T-helper 17 cell (primary cell): ENCODE data around the gene ETV3. TPM values are rescaled to one million over a fixed set of nuclear protein-coding genes. Genes with fewer than 3 reads are reported as not detected.

ENCODE experiments used
- ATAC-seq: fragments of 150-1000 bp; cut with Tn5 transposase; 2 replicates; pipeline ENCODE4 v1.10.0; 2021; ENCODE audit warnings: mild to moderate bottlenecking, moderate library complexity
- DNase-seq, 3 donors: peaks; one replicate each; pipeline versions ENCODE4 v3.0.0 to v3.0.0-alpha.2; 2020 to 2021
- H3K9me3 ChIP-seq: one replicate; pipeline ENCODE4 v1.7.0; 2013; ENCODE audit warnings: low read length, mild to moderate bottlenecking; ENCODE audit not compliant: control insufficient read depth, poor library complexity, severe bottlenecking
- H3K27ac Mint-ChIP-seq: one replicate; pipeline ENCODE4 v1.8.0; 2022; ENCODE audit warnings: mild to moderate bottlenecking, moderate library complexity, mixed read lengths
- H3K27me3 Mint-ChIP-seq: one replicate; pipeline ENCODE4 v1.8.0; 2022; ENCODE audit warnings: mixed read lengths
- H3K36me3 Mint-ChIP-seq: one replicate; pipeline ENCODE4 v1.8.0; 2022; ENCODE audit warnings: low read depth, mixed read lengths
- H3K4me1 Mint-ChIP-seq: one replicate; pipeline ENCODE4 v1.8.0; 2022; ENCODE audit warnings: mild to moderate bottlenecking, mixed read lengths
- H3K4me3 Mint-ChIP-seq: one replicate; pipeline ENCODE4 v1.8.0; 2022; ENCODE audit warnings: mild to moderate bottlenecking, moderate library complexity, mixed read lengths
- total RNA-seq, 4 donors: library from RNA in 2 of 4; stranded (reverse) in 2 of 4; gene quantifications; one replicate each; pipeline ENCODE4 v1.2.3 and lab custom pipeline; 2022 to 2026

The ETV3 gene
- total RNA-seq, 2 donors from 2014 or later, result 74.0 to 78.2 TPM

DNA sequence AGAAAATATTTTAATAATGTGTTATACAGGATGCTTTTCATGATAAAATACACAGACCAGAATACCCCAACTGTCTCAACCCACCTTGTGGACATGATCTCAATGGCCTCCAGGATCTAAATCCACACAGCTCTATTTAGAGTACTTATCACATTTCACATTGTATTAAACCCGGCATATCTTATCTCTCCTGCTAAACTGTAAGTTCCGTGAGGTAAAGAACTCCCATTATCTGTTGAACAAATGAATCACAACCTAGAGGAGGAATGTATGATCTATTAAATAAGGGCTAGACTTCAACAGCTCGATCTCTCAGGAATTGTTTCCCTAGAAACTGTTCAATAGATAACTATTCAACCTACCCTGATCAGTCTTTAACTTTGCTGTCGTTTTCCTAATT lies 6.9 kb downstream of the ETV3 start:
- Mint-ChIP-seq H3K27me3 (no peaks in the 10 kb centered on the region), H3K27ac (peak overlapping the region; percentile 97), H3K36me3 (peaks cover 14% of the 10 kb centered on the region)

DNA sequence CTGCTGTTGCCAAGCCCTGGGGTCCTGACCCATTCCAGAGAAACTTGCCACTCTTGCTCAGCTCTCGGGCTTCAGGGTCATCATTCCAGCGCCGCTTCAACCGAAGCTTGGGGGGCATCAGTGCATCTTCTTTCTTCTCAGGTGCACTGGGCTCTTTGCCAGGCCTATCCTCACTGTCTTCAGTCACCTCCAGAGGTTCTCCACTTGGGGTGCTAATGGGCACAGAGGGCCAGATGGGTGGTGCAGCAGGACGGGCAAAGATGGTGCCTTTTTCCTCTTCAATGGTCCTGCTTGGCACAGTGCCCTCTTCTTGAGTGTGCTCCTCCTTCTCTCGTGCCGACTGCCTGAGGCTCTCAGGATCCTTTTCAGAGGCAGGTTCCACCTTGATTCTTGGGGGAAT lies 13.3 kb downstream of the ETV3 start:
- Mint-ChIP-seq H3K4me3 (no peak overlapping the region), H3K36me3 (peaks cover 13% of the 10 kb centered on the region), H3K27ac (peak overlapping the region; percentile 14), H3K27me3 (no peaks in the 10 kb centered on the region), H3K4me1 (peaks cover 30% of the 10 kb centered on the region)
- no peaks in the 10 kb centered on the region for H3K9me3 ChIP-seq
- ATAC-seq, result peak; percentile 39
- DNase-seq, result no peak

More for the DNA sequence above, 6.9 kb downstream of the ETV3 start:
- ATAC-seq, result no peak
- peaks cover 53% of the 10 kb centered on the region for H3K4me1 Mint-ChIP-seq
- H3K9me3 ChIP-seq, result no peaks in the 10 kb centered on the region
- no peak for DNase-seq
- H3K4me3 Mint-ChIP-seq, result no peak overlapping the region

DNA sequence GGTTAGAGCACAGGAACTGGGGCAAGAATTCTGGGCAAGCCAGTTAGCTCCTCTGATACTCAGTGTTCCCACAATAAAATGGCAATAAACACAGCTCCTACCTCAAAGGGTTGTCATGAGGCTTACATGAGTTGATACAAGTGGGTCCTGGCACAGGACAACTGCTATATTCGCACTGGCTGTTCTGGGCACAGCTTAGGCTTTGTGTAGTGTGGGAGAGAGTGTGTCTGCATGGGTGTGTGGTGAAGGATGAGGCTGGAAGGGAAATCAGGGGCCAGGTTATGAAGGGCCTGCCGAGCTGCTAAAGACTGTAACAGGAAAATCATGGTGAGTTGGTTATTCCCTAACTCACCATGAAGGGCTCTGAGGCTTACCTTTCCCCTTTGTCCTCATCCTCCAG lies 18.7 kb downstream of the ETV3 start:
- H3K27me3 Mint-ChIP-seq, result no peaks in the 10 kb centered on the region
- DNase-seq (no peak), ATAC-seq (peak; percentile 8)
- peaks cover 6% of the 10 kb centered on the region for H3K36me3 Mint-ChIP-seq
- H3K4me1 Mint-ChIP-seq, result peaks cover 28% of the 10 kb centered on the region
- H3K4me3 Mint-ChIP-seq, result no peak overlapping the region
- no peak overlapping the region for H3K27ac Mint-ChIP-seq
- no peaks in the 10 kb centered on the region for H3K9me3 ChIP-seq

DNA sequence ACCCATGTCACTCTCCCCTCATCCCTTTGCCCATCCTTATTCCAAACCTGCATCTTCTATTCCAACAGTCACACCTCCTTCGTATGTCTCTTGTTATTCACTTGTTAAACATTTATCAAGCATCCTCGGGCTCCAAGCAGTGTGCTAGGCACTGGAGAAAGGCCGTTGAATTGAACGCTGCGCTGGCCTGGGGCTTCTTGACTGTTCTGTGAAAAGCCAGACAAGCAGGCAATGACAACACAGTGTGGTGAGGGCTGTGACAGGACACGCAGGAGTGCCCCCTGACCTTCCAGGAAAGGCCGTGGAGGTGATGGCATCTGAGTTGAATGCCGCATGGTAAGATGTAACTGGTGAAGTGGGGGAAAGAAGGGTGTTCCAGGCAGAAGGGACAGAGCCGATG lies 19.2 kb downstream of the ETV3 start:
- Mint-ChIP-seq H3K27me3 (no peaks in the 10 kb centered on the region), H3K36me3 (peaks cover 5% of the 10 kb centered on the region), H3K27ac (no peak overlapping the region), H3K4me1 (peaks cover 27% of the 10 kb centered on the region), H3K4me3 (no peak overlapping the region)
- DNase-seq, result no peak
- H3K9me3 ChIP-seq, result no peaks in the 10 kb centered on the region
- peak; percentile 6 for ATAC-seq

DNA sequence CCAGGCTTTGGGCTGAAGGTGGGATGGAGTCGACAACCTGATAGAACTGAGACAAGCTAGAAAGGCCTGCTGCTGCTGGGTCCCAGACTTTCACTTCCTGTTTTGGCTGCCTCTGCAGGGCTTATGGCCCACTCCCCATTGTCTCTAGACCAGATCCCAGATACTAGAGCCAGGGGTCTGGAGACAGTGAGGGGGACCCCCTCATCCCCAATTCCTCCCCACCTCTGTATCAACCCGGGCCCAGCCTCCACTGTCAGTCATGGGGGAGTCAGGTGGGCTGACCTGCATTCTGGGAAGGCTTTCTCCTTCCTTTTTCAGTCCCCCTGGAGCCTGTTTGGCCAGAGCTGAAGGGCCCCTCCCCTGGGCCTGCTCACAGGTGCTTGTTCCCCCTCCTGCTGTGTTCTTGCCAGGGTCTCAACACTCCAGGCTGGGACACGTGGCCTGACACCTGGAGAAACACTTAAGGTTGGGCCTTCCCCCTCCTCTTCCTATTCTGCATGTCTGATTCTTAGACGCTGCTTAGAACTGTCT lies 20.6 kb downstream of the ETV3 start:
- Mint-ChIP-seq H3K27ac (no peak overlapping the region), H3K27me3 (peaks cover 5% of the 10 kb centered on the region), H3K36me3 (no peaks in the 10 kb centered on the region), H3K4me3 (no peak overlapping the region), H3K4me1 (peaks cover 20% of the 10 kb centered on the region)
- no peak for DNase-seq
- no peak for ATAC-seq
- H3K9me3 ChIP-seq, result no peaks in the 10 kb centered on the region

DNA sequence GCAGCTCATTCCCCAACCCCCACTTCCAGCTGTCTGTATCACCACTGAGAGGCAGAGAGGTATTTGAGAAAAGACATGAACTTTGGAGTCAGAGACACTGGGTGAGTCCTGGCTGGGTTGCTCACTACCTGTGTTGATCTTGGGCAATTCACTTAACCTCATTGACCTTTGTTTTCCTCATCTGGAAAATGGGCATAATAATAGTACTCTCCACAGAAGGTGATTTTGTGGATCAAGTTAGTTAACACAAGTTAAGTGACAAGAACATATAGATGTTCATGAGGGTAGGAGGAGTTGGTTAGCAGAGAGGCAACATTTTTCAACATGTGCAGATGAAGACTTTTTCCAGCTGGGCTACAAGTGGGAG lies 21.5 kb downstream of the ETV3 start:
- H3K4me1 Mint-ChIP-seq, result peaks cover 22% of the 10 kb centered on the region

DNA sequence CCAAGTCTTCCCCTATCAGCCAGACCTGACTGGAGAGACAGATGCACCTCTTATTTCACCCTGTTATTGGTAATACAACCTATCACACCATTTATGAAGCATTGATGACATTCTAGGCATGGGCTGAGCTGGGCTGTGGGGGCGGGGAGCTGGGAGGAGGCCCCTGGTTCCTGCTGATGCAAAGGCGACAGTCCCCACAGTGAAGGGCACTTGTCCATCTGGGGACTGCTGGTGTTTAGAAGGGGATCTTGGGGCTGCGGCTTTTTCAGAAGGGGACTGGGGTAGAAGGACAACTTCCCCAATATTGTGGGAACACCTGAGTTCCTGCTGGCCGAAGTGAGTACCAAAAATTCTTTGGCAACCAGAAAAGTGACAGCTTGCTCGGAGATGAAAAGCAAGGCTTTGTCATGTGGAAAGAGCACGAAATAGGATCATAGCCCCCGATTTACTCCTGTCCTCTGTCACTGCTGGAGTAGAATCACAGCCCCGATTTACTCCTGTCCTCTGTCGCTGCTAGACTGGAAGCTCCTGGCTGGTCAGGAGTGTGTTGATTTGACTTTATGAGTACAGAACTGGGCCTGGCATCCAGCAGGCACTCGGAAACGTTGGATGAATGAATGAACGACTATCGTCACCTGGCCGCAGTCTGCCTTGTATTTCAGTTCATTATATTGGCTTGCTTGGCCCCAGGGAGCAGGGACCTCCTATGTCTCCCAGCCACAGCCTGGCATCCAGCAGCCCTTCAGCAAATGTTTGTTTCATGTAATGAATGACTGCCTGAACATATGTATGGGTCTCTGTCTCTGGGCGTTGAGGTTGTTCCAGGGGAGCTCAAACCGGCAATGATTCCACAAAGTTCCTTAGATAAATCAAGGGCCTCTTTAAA lies 22.1 kb downstream of the ETV3 start:
- Mint-ChIP-seq H3K27ac (no peak overlapping the region), H3K4me1 (peaks cover 24% of the 10 kb centered on the region), H3K27me3 (peaks cover 15% of the 10 kb centered on the region), H3K4me3 (no peak overlapping the region), H3K36me3 (peaks cover 3% of the 10 kb centered on the region)
- no peak for DNase-seq
- no peak for ATAC-seq
- H3K9me3 ChIP-seq, result no peaks in the 10 kb centered on the region

More for the DNA sequence above, 21.5 kb downstream of the ETV3 start:
- Mint-ChIP-seq H3K27ac (no peak overlapping the region), H3K27me3 (peaks cover 12% of the 10 kb centered on the region), H3K36me3 (peaks cover under 1% of the 10 kb centered on the region), H3K4me3 (no peak overlapping the region)
- ATAC-seq (no peak), DNase-seq (no peak)
- H3K9me3 ChIP-seq, result no peaks in the 10 kb centered on the region

DNA sequence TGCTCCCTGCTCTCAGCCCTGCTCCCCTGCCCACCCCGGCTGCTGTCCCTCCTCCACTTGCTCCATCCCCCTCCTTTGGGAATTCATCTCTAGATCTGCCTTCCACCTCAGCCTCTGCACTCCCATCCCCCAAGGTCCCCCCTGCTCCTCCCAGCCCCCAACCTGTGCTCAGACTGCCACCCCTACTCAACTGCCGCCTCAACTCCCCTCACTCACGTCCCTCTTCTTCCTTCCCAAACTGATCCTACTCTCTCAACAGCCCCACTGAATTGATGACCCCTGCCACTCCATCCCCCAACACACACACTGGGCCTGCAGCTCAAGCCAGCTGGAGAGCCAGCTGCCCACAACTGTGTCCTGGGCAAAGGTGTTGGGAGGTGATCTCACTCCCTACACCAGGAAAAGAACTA lies 22.8 kb downstream of the ETV3 start:
- no peak for ATAC-seq
- Mint-ChIP-seq H3K27me3 (peaks cover 18% of the 10 kb centered on the region), H3K4me1 (peaks cover 23% of the 10 kb centered on the region), H3K36me3 (peaks cover 3% of the 10 kb centered on the region), H3K4me3 (no peak overlapping the region), H3K27ac (no peak overlapping the region)
- no peaks in the 10 kb centered on the region for H3K9me3 ChIP-seq
- DNase-seq, result no peak

DNA sequence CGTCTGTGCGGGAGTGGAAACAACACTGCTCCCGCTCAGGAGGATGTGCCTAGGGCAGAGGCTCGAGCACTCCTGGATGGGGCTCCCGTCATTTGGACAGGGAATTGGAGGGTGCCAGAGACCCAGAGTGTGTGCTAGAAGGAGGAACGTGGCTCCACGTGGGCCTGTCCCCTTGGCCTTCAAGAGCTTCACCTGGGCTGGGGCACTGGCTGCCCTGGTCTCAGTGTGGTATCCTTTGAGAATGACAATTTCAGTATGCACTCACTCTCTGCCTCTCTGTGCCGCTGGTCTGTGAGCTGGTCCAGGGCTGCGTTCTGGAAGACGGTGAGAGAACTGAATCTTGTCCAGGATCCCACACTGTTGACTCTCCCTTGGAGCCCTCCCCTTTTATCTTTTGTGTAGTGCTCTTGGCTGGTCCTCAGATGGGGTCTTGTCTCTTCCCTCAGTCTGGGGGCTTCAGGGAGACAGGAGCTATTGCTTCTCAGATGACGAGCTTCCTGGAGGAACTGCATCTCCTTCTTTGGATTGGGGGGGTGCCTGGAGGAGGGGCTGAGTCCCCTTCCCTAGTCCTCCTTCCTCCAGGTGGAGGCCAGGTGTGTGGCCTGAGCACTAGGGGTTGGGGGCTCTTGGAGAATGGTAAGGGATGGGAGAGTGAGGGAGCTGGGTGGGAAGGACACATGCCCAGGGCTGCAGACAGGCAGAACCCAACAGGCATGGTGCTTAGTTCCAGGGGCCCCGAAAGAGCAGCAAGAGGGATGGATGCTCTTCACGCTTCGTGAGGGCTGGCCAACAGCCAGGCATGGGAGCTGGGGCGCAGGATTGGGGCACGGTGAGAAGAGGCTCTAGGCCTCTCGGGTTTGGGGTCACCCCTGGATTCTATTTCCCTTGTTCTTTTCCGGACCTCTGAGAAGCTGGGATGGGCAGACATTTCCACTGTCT lies 23.7 kb downstream of the ETV3 start:
- ATAC-seq (no peak), DNase-seq (no peak)
- H3K4me3 Mint-ChIP-seq, result no peak overlapping the region
- peaks cover 3% of the 10 kb centered on the region for H3K36me3 Mint-ChIP-seq
- peaks cover 22% of the 10 kb centered on the region for H3K27me3 Mint-ChIP-seq
- H3K9me3 ChIP-seq, result no peaks in the 10 kb centered on the region
- no peak overlapping the region for H3K27ac Mint-ChIP-seq
- H3K4me1 Mint-ChIP-seq, result peaks cover 18% of the 10 kb centered on the region

DNA sequence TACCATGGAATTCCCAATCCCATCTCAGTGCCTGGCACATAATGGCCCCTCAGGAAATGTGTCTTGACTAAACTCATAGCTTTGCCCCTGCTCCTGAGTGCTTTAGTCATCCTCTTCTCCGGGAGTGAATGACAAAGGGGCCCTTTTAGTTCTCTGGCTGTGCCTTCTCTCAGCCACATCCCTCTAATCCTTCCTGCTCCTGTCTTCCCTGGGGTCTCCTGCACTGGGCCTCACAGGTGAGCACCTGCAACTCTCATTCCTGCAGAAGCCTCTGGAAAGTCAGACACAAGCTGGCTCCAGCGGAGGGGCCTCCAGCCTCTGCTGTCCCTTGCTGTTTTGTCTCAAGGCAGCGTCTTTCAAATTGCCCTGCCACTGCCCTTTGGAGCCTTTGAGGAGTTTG lies 24.6 kb downstream of the ETV3 start:
- H3K27me3 Mint-ChIP-seq, result peaks cover 30% of the 10 kb centered on the region
- no peaks in the 10 kb centered on the region for H3K9me3 ChIP-seq
- H3K36me3 Mint-ChIP-seq, result peaks cover 3% of the 10 kb centered on the region
- ATAC-seq (no peak), DNase-seq (no peak)
- H3K4me1 Mint-ChIP-seq, result peaks cover 14% of the 10 kb centered on the region
- H3K4me3 Mint-ChIP-seq, result no peak overlapping the region
- no peak overlapping the region for H3K27ac Mint-ChIP-seq

DNA sequence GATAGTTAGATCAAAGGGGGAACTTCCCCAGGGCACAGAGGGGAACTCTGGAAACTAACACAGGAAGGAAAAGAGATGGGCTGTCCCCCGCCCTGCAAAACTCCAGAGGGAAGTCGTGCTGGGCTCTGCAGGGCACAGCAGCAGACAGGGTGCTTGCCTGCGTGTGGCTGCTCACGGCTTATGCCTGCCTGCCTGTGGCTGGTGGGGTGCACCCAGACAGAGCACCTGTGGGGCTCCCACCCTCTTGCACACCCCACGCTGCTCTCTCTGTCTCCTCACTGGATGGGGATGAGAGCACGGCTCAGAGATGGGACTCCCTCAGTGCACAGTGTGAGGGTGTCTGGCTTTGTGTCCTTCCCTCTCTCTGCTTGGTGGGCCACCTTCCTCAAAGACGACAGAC lies 25.1 kb downstream of the ETV3 start:
- Mint-ChIP-seq H3K27me3 (peaks cover 35% of the 10 kb centered on the region), H3K27ac (peak overlapping the region; percentile 77), H3K36me3 (peaks cover 3% of the 10 kb centered on the region), H3K4me1 (peaks cover 14% of the 10 kb centered on the region), H3K4me3 (no peak overlapping the region)
- DNase-seq (no peak), ATAC-seq (no peak)
- no peaks in the 10 kb centered on the region for H3K9me3 ChIP-seq

DNA sequence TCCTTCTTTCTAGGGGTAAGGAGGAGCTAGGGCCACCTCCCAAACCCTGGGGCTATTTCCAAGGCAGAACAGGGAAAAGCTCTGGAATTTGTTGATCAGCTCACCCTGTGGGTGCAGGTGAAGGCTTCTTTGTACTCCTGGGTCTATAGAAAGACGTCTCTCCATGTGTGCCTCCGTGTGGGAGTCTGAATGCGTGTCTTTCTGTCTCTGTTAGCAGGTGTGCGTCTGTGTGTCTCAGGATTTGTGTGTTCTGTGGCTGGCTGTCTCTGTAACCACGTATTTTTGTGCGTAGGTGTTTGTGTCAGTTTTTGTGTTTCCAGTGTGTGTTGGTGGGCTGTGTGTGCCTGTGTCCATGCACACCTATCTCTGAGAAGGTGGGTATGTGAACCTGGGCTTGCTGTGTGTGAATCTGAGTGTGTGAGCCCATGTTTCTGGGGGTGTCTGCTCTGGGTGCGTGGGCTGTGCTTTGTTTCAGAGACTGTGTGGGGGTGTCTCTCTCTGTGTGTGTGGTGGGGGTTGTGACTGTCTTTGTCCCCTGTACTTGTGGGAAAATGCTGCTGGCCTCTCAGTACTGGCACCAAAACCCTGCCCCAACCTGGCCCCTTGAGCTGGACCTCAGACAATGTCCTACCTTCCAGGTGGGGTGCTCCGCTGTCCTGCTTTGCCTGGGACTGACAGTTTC lies 25.9 kb downstream of the ETV3 start:
- DNase-seq (no peak), ATAC-seq (no peak)
- peaks cover 11% of the 10 kb centered on the region for H3K4me1 Mint-ChIP-seq
- H3K4me3 Mint-ChIP-seq, result no peak overlapping the region
- H3K27me3 Mint-ChIP-seq, result peaks cover 43% of the 10 kb centered on the region
- H3K9me3 ChIP-seq, result no peaks in the 10 kb centered on the region
- H3K36me3 Mint-ChIP-seq, result peaks cover 3% of the 10 kb centered on the region
- H3K27ac Mint-ChIP-seq, result peak overlapping the region; percentile 77
